ENCODE measurements around the gene ALG11. TPM values are rescaled to one million over a fixed set of nuclear protein-coding genes. Genes with fewer than 3 reads are reported as not detected.

Gene ALG11
- 4.7 to 9.5 TPM (median 7.9 TPM) in 5 replicates for total RNA-seq (2022; extraction: Qiagen RNA extraction; ENCODE audit: low read depth)

GRCh38 chr13:52011632-52012511, at the start of gene ALG11:
ALG11 (plus strand) TSS chr13:52012398; CDS start chr13:52012419, 21 bp downstream.

GRCh38 chr13:52010890-52011631, 1.1 kb upstream of the ALG11 start, which contains the start of gene ATP7B:
ATP7B (minus strand) TSS chr13:52011450; CDS start chr13:52011337, 113 bp downstream.

GRCh38 chr13:52024481-52024880, 12.3 kb downstream of the ALG11 start, which contains the start of gene UTP14C:
UTP14C (plus strand) TSS chr13:52024691; CDS start chr13:52028805, 4,114 bp downstream.

Other genes starting within 250 kb of the ALG11 start
- 2.8 to 5.2 TPM (median 4.6 TPM) in 5 replicates for gene DHRS12, start 208.2 kb upstream of the ALG11 start, total RNA-seq (2022; extraction: Qiagen RNA extraction; ENCODE audit: low read depth)
- gene TMEM272, start 167.2 kb upstream of the ALG11 start, total RNA-seq (2022; extraction: Qiagen RNA extraction; ENCODE audit: low read depth): not detected in 5 replicates
- gene CCDC70, start 150.4 kb upstream of the ALG11 start, total RNA-seq (2022; extraction: Qiagen RNA extraction; ENCODE audit: low read depth): 0.14 TPM in 1 of 5 replicates, not detected in the others
- 1.1 to 2.6 TPM (median 2.4 TPM) in 5 replicates for gene ATP7B, start 948 bp upstream of the ALG11 start, total RNA-seq (2022; extraction: Qiagen RNA extraction; ENCODE audit: low read depth)
- 3.6 to 8.5 TPM (median 6.5 TPM) in 5 replicates for gene UTP14C, start 12.3 kb downstream of the ALG11 start, total RNA-seq (2022; extraction: Qiagen RNA extraction; ENCODE audit: low read depth)
- gene NEK5, start 116.7 kb downstream of the ALG11 start, total RNA-seq (2022; extraction: Qiagen RNA extraction; ENCODE audit: low read depth): 0.03 to 0.11 TPM (median 0.08 TPM) in 4 of 5 replicates, not detected in the other
- gene NEK3, start 147.2 kb downstream of the ALG11 start, total RNA-seq (2022; extraction: Qiagen RNA extraction; ENCODE audit: low read depth): 6.4 to 9.6 TPM (median 6.9 TPM) in 5 replicates

Measured in A549 treated with RU486 at 1 μM for 4 hours (cell line).